ENCODE results near the gene FGB. TPM values are rescaled to one million over a fixed set of nuclear protein-coding genes. Genes with fewer than 3 reads are reported as not detected.
A peak's percentile ranks its signal among the peaks of the same experiment; 100 is the strongest.

The FGB gene
- total and polyA plus RNA-seq, 2 of the 13 experiments (the other 11 are each of a cell fraction or from before 2014, with no cell fraction given): 226 to 784 TPM

GRCh38 chr4:154612472-154613414, 49.9 kb downstream of the FGB start, which contains the start of gene FGG (continued):
- TF ChIP-seq FOXO1 (CRISPR knock-in tag; IDR thresholded peaks at IDR 0.05) (peak; percentile 40; the same call in 1 of the 2 replicates), SRF (IDR thresholded peaks at IDR 0.05; ENCODE audit: low read depth, low read length) (no peak), TEAD2 (CRISPR knock-in tag; IDR thresholded peaks at IDR 0.05) (no peak), FOSL2 (CRISPR knock-in tag; IDR thresholded peaks at IDR 0.05) (peak; percentile 37), ZNF556 (CRISPR knock-in tag; IDR thresholded peaks at IDR 0.05; ENCODE audit: borderline replicate concordance) (peak; percentile 26; the same call in 1 of the 2 replicates), ZNF441 (CRISPR knock-in tag; IDR thresholded peaks at IDR 0.05; ENCODE audit: borderline replicate concordance) (peak; percentile 28; the same call in 1 of the 2 replicates), SALL2 (CRISPR knock-in tag; IDR thresholded peaks at IDR 0.05) (peak; percentile 46; the same call in 1 of the 2 replicates), CREM (IDR thresholded peaks at IDR 0.05) (peak; percentile 74), CREM (CRISPR knock-in tag; IDR thresholded peaks at IDR 0.05) (no peak), ZNF207 (IDR thresholded peaks at IDR 0.05; ENCODE audit: borderline replicate concordance) (no peak), MEF2D (CRISPR knock-in tag; IDR thresholded peaks at IDR 0.05) (peak; percentile 83), FOXP4 (CRISPR knock-in tag; IDR thresholded peaks at IDR 0.05) (peak; percentile 65), MEIS2 (CRISPR knock-in tag; IDR thresholded peaks at IDR 0.05) (no peak), ZNF564 (CRISPR knock-in tag; IDR thresholded peaks at IDR 0.05) (no peak), FUBP1 (CRISPR knock-in tag; IDR thresholded peaks at IDR 0.05; ENCODE audit: borderline replicate concordance) (0 out of 2 replicates have a peak, but pooled peaks have one; percentile 36), ZNF83 (CRISPR knock-in tag; IDR thresholded peaks at IDR 0.05; ENCODE audit: borderline replicate concordance) (no peak), ZNF350 (CRISPR knock-in tag; IDR thresholded peaks at IDR 0.05; ENCODE audit: borderline replicate concordance, low read depth) (peak; percentile 50; the same call in 1 of the 2 replicates), NCOA2 (CRISPR knock-in tag; IDR thresholded peaks at IDR 0.05) (peak; percentile 95), MED13 (CRISPR knock-in tag; IDR thresholded peaks at IDR 0.05) (peak; percentile 91), MAF1 (CRISPR knock-in tag; IDR thresholded peaks at IDR 0.05; ENCODE audit: borderline replicate concordance) (peak; percentile 31; the same call in 1 of the 2 replicates), CENPBD1 (CRISPR knock-in tag; IDR thresholded peaks at IDR 0.05; ENCODE audit: borderline replicate concordance, low read depth) (no peak), ASH2L (IDR thresholded peaks at IDR 0.05; ENCODE audit: insufficient read length, low read depth, low read length) (peak; percentile 45), SOX13 (IDR thresholded peaks at IDR 0.05) (no peak), SOX13 (CRISPR knock-in tag; conservative IDR thresholded peaks at IDR 0.05 in 1 of 2, IDR thresholded peaks at IDR 0.05 in 1 of 2) (peak in 1 of 2 experiments; percentile 85; a peak in 2 of 4 replicates)
